ENCODE data around the gene TRABD.

The TRABD gene

DNA sequence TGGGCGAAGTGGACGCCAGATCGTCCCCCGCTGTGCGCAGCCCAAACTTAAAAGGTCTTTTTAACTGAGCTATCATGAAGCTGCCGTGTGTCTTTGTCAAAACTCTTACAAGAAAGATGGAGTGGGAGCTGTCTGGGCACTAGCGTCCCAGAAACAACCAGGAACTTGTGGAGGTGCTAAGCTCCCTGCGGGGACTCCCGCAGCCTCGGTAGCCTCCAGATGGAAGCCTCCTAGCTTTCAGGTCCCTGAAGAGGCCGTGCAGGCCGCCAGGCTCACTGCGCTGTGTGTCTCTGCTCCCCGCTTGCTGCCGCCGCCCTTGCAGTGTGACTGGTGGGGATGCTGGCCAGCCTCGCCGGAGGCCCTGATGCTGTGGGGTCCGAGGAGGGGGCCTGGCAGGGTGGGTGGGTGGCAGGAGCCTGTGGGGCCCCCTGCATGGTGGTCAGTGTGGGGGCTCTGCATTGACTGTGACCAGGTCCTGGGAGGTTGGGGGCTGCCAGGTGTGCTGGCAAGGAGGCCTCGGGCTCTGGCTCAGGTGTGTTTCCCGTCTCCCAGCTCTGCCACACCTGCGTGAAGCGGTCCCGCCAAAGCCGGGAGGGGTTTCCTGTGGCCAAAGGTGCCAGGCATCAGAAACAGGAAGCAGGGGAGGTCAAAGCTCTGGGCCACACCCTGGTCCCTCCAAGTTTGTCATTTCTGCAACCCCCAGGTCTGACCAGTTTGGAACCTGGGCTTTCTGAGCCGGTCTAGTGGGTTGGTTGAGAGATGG is 1.2 kb downstream of the TRABD start:
- no peak for DNase-seq (ENCODE audit: low read depth)

GRCh38 chr22:50188356-50188755 is 2.6 kb downstream of the TRABD start:
- no peak for DNase-seq (ENCODE audit: low read depth)

DNA sequence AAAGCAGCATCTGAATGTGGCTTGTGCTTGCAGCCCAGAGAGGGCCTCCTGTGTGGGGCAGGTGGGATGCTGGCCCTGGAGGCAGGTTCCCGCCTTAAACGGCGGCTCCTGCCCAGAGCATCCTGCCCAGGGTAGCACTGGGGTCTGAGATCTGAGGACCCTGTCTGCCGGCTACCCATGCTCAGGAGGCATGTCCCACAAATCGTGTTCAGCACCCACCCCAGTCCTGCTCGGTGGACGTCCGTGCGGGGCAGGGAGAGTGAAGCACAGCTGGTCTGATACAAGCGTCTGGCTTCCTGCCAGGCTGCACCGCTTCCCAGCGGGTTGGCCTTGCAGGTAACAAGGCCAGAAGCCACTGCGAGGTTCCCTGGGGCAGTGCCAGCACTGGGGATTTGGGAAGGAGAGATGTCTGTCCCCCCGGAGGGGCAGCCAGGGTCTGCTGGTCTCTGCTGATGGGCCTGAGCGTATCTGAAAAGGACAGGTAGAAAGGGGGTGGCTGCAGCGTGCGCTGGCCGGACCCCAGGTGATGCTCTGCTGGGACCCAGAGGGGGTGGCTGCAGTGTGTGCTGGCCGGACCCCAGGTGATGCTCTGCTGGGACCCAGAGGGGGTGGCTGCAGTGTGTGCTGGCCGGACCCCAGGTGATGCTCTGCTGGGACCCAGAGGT is 3.6 kb downstream of the TRABD start:
- no peak for DNase-seq (ENCODE audit: low read depth)

DNA sequence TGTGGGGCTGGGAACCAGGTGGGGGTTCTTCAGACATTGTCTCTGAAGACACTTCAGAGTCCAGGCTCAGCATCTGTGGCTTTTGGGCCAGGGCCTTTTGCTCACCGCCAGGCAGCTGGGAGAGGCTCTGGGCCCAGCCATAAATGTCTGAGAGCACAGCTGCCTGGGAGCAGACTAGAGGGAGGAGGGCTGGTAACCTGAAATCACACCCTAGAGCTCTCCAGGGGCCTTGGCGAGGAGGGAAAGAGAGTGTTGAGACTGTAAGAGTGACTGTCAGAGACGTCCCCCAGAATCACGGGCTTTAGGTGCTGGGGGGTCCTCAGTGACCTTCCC is 4.1 kb downstream of the TRABD start:
- DNase-seq (ENCODE audit: low read depth): no peak

- DNase-seq (ENCODE audit: low read depth): peak; percentile 62
Measured at GRCh38 chr22:50190182-50190940, 4.6 kb downstream of the TRABD start.

- DNase-seq (ENCODE audit: low read depth): no peak
Measured at GRCh38 chr22:50190941-50191741, 5.4 kb downstream of the TRABD start.

DNA sequence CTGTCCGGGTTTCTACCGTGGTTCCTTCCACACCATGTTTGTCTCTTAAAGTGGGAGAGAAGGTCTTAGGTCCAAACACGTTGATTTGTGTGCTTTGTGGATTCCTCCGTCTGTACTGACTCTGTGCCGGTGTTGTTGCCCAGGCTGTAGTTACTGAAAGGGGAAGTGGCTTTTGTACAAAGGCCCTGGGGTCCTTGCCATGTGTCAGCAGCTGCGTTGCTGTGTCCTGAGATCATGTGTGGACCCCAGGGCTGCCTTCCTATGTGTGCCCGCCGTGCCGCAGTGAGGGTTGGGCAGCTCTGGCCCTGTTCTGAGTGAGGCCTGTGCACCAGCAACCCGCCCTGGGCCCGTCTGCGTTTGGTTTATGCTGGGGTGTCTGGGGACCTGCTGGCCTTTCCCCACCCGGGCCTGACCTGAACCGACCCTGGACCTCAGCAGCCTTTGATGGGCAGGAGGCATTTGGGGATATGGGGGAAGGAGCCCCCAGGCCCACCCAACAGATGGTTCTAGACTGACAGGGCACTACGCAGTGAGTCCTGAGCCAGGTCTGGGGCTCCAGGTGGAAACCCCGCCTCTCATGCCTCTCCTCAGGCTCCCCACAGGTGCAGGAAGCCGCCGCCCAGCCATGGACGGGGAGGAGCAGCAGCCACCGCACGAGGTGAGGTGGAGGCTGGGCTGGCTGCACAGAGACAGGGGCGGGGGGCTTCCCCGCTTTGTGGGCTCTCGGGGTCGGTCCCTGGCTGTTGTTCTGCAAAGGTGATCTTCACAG is 6.9 kb downstream of the TRABD start:
- DNase-seq (ENCODE audit: low read depth): no peak

DNA sequence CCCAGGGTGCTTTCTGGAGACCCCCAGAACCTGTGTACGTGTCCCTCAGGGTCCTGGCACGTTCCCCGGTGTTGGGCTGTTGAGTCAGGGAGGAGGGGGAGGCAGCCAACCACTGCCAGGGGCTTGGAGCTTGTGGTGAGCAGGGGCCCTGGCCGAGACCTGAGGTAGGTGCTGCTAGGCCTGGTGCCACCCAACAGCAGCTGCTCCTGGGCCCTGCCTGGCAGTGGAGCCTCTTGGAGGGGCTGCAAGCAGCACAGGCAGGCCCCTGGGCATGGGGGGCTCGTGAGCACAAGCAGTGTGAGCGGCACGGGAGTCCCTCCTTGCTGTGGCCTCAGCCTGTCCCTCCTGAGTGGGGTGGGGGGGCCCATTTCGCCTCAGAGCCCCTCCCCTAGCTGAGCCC is 7.9 kb downstream of the TRABD start:
- no peak for DNase-seq (ENCODE audit: low read depth)

GRCh38 chr22:50194037-50194805 is 8.5 kb downstream of the TRABD start:
- DNase-seq (ENCODE audit: low read depth): no peak

GRCh38 chr22:50196256-50196655 is 10.5 kb downstream of the TRABD start:
- no peak for DNase-seq (ENCODE audit: low read depth)

DNA sequence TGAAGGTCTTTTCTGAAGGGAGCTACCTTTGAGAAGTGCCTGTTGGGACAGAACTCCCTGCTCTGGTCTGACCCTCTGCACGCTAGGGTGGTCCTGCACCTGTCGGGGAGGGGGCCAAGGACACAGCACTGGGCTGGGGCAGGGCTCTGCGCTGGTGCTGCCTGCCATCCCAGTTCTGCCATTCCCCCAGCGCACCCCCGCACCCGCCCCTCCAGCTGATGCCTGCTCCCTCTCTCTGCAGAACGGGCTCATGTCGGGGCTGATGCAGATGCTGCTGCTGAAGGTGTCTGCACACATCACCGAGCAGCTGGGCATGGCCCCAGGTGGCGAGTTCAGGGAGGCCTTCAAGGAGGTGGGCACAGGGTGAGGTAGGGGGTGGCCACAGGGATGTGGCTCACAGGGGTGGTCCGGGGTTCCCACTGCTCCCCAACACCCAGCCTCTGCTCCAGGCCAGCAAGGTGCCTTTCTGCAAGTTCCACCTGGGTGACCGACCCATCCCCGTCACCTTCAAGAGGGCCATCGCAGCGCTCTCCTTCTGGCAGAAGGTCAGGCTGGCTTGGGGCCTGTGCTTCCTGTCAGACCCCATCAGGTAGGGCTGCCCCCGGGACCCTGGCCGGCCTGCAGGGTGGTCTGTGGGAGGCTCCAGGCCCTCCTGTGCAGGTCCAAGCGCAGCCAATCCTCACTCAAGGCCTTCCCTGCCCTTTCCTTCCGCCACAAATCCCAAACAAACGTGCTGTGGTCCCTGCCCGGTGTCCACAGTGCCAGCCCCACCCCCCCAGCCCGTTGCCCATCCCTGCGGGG is 11.5 kb downstream of the TRABD start:
- DNase-seq (ENCODE audit: low read depth): no peak

DNA sequence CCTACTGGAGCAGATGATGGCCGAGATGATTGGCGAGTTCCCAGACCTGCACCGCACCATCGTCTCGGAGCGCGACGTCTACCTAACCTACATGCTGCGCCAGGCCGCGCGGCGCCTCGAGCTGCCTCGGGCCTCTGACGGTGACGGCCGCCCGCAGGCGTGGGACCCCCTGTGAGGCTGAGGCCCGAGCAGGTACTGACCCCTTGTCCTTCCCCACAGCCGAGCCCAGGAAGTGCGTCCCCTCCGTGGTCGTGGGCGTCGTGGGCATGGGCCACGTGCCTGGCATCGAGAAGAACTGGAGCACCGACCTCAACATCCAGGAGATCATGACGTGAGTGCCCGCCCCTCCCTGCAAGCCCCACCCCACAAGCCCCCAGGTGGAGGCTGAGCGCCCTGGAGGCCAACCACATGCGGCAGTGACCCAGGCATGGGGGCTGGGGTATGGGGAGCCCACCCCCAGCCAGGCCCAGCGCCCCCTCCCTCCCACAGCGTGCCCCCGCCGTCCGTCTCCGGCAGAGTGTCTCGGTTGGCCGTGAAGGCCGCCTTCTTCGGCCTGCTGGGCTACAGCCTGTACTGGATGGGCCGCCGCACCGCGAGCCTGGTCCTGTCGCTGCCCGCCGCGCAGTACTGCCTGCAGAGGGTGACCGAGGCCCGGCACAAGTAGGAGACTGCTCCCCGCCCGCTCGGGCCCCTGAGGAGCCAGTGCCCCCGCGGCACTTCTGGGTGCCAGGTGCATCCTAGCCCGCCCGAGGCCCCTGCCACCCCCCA is 12.3 kb downstream of the TRABD start:
- no peak for DNase-seq (ENCODE audit: low read depth)

DNA sequence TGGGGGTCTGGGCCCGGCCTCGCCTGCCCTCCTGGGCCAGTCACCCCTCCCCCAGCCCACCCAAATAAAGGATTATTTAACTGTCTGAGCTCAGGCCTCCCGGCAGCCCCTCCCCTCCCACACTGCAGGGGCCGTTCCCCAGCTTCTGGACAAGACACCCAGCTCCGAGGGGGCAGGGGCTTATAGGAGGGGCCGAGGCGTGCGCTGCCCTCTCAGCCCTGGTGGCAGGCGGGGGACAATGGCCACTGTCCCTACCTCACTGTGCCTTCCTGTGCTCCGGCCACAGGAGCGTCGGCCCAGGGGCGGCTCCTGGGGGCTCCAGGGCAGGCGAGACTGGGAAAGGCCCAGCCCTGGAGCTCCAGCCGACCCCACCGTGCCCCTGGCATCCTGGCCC is 12.9 kb downstream of the TRABD start:
- no peak for DNase-seq (ENCODE audit: low read depth)

GRCh38 chr22:50199251-50199721 is 13.6 kb downstream of the TRABD start:
- no peak for DNase-seq (ENCODE audit: low read depth)

GRCh38 chr22:50199829-50200460 is 14.2 kb downstream of the TRABD start:
- no peak for DNase-seq (ENCODE audit: low read depth)

DNA sequence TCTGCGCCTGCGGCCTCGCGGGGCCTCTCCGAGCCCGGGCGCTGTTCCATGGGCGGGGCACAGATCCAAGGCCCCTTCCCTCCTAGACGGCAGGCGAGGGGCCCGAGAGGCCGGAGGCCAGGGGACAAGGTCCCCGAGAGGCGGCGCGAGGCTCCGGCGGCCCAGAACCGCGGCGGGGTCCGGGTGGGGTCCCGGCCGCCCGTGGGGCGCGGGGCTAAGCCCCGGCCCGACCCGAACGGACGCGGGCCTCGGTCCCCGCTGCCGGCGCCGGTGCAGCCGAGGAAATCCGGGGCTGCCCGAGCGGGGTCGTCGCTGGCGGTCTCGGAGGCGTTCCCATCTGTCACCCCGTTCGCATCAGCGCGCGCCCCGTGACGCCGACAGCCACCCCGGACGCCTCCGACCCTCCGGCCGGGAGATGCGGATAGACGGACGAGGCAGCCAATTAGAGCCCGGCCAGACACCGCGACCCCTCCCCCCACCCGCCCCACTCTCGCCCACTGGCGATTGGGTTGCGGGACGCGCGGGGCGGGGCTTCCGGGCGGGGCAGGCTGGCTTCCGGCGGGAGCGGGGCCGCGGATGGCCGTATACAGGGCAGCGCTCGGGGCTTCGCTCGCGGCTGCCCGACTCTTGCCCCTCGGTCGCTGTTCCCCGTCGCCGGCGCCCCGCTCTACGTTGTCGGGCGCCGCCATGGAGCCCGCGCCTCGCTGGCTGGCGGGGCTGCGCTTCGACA is 14.9 kb downstream of the TRABD start, which contains the start of gene SELENOO:
TSS of gene SELENOO (plus strand) at position 551 of the 730 bp plus-strand sequence. CDS start at position 577, 26 bp downstream.
- peak; percentile 86 for DNase-seq (ENCODE audit: low read depth)
